ENCODE results near the gene PRKCE.

DNA sequence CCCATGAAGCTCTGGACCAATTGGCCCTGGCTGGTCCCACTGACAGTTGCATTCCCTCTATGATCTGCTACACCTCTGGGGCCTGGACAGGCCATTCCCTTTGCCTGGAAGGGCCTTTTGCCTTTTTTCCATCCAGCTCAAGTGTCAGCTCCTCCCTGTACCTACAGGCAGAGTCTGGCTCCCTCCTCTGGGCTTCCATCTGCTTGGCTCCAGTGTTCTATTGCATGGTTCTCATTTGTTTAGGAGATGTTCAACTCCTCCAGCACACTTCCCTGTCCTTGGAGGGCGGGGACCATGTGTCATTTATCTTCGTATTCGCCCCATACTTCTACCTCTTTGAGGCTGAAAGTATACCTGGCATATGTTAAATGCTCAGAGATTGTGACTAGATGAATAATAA is 61.1 kb downstream of the PRKCE start:
- no peak for TF ChIP-seq POLR2A (IDR thresholded peaks at IDR 0.05)
- no peak for TF ChIP-seq CTCF (IDR thresholded peaks at IDR 0.05)
- TF ChIP-seq EP300 (IDR thresholded peaks at IDR 0.05), result no peak
